Germinal center (tissue), 1 donor: Measurements from ENCODE around the gene NVL.
A peak's percentile ranks its signal among the peaks of the same experiment; 100 is the strongest.

ENCODE experiments used
- DNase-seq: peaks from one replicate; pipeline ENCODE4 v3.0.0; 2012; ENCODE audit warnings: mixed read lengths, low spot score

Gene NVL

DNA sequence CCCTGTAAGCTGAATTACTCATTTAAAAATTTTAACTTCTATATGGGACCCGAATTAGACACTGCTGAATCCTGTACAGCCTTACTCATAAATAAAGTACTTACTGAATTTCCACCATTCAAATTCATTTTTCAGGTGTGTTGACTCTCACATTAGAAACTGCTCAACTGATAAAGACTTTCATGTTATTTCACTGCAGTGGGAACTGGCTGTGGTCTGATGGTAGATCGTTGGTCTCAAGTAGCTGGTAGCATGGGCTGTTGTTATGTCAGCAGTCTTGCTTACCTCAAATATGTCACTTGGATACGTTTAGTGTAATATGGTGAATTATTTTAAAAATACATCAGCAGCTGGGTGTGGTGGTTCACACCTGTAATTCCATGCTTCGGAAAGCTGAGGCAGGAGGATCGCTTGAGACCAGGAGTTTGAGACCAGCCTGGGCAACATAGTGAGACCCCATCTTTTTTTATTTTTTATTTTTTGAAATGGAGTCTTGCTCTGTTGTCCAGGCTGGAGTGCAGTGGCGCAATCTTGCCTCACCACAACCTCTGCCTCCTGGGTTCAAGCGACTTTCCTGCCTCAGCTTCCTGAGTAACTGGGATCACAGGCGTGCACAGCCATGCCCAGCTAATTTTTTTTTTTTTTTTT lies 136.5 kb downstream of the NVL start:
- no peak for DNase-seq

DNA sequence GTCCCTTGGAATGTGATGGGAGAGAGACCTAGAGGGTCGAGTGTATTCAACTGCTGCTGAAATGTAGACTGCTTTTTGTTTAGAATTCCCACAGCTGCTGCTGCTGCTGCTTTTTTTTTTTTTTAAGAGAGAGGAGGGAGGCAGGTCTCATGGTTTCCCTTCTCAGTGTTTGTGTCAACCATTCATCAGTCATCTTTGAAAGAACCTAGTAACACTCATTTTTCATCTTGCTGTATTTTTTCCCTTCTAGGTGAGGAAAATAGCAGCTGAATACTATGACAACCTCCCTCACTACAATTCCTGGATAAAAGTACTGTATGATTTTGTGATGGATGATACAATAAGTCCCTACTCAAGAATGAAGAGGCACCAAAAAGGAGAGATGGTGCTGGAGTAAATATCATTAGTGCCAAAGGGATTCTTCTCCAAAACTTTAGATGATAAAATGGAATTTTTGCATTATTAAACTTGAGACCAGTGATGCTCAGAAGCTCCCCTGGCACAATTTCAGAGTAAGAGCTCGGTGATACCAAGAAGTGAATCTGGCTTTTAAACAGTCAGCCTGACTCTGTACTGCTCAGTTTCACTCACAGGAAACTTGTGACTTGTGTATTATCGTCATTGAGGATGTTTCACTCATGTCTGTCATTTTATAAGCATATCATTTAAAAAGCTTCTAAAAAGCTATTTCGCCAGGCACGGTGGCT lies 137.7 kb downstream of the NVL start:
- no peak for DNase-seq

DNA sequence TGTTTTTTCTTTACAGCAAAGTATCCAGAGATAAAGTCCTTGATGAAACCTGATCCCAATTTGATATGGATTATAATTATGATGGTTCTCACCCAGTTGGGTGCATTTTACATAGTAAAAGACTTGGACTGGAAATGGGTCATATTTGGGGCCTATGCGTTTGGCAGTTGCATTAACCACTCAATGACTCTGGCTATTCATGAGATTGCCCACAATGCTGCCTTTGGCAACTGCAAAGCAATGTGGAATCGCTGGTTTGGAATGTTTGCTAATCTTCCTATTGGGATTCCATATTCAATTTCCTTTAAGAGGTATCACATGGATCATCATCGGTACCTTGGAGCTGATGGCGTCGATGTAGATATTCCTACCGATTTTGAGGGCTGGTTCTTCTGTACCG lies 140.4 kb downstream of the NVL start:
- DNase-seq = no peak

DNA sequence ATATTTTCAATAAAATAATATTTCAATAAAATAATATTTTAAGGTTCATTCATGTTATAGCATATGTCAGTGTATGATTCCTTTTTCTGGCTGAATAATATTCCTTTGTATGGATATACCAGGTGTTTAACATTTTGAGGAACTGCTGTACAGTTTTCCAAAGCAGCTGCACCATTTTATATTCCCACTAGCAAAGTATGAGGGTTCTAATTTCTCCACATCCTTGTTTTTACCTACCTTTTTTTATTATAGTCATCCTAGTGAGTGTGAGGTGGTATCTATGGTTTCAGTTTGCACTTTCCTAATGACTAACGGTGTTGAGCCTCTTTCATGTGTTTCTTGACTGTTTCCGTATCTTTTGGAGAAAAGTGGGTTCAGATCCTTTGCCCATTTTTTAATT lies 141.7 kb downstream of the NVL start:
- DNase-seq = no peak

DNA sequence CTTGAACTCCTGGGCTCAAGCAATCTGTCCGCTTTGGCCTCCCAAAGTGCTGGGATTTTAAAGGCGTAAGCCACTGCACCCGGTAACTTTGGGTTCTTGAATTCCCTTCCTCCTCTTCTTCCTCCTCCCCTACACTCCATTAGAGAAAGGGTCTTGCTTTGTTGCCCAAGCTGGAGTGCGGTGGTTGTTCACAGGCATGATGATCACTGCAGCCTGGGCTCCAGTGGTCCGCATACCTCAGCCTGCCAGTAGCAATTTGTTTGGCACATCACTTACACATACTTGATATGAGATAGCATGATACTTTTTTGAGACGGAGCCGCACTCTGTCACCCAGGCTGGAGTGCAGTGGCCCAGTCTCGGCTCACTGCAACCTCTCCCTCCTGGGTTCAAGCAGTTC lies 144.8 kb downstream of the NVL start:
- DNase-seq = no peak

DNA sequence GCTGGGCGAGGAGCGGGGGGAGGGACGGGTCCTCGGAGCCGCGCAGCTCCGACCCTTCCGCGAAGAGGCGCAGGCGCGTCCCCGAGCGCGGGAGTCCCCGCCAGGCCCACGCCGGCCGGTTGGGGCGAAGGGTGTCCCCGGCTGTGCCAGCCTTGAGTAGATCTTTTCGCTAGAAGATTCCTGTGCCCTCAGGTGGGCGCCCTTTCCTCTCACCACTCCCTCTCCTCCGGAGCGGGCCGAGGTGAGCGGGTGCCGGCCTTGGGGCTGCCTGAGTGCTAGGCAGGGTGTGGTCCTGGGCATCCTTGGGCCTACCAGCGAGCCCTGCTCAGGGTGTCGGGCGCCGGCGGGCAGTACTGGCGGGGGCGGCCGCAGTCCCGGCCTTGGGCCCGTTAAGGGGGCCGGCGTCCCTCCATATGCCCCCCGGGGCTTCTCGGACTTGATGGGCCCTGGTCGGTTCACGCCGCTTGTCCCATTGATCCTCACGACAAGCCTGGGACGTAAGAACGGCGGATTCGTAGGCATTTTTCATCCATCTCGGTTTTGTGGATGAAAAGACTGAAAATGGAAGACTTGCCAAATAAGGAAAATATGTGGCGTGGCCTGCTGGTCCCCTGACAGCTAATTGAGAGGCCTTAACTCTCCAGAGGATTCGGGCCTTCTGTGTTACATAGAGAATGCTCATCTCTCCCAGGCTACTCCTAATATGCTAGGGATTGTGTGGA lies 146.2 kb downstream of the NVL start:
- DNase-seq = peak; percentile 57

DNA sequence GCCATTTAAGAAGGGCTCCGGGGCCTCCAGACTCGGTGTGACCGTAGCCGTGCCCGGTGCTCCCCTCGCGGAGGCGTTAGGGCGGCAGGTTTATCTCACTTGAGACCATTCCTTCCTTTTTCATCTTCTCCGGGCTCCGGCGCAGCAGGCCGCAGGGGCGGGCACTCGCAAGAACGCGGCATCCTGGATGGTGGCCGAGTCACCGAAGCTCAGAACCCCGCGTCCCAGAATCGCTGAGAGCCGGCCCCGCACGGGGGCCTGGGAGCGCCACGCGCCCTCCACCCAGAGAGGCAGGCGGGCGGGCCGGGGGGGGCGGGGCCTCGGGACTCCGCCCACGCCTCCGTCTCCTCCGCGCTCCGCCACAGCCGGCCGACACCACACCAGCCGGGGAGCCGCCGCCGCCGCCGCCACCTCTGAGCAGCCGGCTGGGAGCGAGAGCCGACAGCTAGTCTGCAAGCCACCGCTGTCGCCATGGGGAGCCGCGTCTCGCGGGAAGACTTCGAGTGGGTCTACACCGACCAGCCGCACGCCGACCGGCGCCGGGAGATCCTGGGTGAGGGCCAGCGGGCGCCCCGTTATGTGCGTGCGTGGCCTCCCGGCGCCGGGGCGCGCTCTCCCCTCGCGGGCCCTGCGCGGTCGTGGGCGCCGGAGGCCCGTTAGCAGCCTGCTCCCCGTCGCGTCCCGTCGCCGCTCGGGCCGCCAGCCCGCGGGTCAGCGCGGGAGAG lies 146.9 kb downstream of the NVL start, which contains the start of gene DEGS1:
Gene DEGS1 (plus strand): TSS at position 375 of the 725 bp plus-strand sequence. CDS start 97 bp downstream, at position 472.
- peak; percentile 96 for DNase-seq

DNA sequence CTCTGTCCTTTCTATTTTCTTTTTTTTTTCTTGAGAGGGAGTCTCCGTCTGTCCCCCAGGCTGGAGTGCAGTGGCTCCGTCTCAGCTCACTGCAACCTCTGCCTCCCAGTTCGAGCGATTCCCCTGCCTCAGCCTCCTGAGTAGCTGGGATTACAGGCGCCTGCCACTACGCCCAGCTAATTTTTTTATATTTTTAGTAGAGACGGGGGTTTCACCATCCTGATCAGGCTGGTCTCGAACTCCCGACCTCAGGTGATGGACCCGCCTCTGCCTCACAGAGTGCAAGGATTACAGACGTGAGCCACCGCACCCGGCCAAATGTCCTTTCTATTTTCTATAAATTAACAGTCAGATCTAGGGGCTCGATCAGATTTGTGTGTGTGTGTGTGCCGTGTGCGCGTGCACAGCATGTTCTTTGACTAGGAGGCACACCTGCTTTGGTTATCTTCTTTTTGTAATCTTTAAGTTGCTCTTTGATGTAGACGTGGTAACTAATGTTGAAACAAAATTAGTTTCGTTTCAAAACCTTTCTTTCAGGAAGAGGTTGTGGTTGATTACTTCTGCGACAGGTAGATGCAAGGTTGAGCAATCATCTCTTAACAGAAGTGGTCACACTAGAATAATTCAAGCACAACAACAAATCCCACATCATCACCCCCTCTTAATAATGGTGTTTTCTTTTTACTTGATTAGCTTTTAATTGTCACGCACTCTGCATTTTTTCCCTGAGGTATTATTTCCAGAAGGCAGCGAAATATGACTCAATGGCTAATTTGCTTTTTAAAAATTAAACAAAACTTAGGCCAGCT lies 147.7 kb downstream of the NVL start:
- DNase-seq = peak; percentile 82

DNA sequence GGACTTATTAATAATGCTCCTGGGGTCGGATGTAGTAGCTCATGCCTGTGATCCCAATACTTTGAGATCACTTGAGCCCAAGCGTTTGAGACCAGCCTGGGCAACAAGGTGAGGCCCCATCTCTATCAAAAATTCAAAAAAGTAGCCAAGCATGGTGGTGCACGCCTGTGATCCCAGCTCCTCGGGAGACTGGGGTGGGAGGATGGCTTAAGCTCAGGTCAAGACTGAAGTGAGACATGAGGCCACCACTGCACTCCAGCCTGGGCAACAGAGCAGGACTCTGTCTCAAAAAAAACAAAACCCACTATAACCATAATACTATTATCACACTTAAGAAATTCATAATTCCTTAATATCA lies 148.5 kb downstream of the NVL start:
- DNase-seq = no peak

DNA sequence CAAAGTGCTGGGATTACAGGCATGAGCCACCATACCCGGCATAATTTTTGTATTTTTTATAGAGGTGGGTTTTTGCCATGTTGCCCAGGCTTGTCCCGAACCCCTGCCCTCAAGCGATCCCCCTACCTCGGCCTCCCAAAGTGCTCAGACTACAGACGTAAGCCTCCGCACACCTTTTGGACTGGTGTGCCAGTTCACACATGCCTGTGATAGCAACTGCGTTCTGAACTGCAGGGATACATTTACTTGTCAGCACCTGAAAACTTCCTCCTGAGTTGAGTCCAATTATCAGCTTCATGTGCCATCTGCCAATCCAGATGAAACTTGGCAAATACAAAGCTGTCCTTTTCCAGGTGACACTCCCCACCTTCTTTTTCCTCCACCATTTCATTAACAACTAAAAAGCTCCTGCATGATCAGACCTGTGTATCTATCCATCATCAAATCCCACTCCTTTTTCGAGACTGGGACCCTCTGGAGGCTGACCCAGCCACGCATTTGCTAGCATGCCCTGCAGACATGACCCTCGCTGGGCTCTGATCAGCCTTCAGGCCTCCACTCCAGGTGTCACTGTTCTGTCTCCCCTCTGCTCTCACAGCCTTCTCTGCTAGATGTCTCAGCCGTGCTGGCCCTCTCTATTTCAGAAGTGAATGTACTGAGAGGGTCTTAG lies 149.1 kb downstream of the NVL start:
- DNase-seq = no peak

DNA sequence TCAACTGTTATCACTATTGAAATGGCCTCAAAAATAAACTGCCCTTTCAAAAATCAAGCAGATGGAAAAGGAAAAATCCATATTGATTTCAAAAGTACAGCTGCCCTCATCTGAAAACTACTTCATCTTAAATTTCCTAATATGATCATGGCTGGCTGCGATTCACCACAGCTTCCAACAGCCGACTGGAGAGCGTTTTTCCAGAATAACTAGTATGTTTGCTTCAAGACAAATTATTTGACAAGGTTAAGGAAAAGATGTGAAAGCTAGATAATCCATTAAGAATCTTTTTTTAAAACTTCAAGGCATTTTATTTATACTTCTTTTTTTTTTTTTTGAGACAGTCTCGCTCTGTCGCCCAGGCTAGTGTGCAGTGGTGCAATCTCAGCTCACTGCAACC lies 151.1 kb downstream of the NVL start:
- DNase-seq = no peak

DNA sequence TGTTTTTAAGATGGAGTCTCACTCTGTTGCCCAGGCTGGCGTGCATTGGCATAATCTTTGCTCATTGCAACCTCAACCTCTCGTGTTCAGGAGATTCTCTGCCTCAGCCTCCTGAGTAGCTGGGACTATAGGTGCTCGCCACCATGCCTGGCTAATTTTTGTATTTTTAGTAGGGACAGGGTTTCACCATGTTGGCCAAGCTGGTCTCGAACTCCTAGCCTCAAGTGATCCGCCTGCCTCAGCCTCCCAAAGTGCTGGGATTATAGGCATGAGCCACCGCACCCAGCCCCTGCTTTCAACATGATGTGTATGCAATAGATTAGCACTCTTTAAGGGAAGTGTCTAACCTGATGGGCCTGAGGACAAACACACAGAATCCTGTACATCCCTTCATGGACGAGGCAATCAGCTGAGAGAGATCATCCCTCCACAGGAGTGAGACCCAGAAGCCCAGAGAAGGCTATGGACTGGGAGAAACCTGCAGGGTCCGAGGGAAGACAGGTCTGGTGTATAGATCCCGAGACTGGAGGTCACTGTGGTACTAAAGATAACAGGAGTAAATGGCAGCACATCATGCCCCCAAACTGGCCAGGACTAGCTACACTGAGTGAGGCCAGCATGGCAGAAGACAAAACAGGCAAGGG lies 152.5 kb downstream of the NVL start:
- no peak for DNase-seq
